Muscle of leg (tissue), 11 donors: ENCODE data around the gene B4GALT1. TPM values are rescaled to one million over a fixed set of nuclear protein-coding genes. Genes with fewer than 3 reads are reported as not detected.
"Not testable (repeated sequence)": the region's sequence is repeated elsewhere in the genome, so short reads cannot be mapped to it uniquely, and the experiment has no call there.

Experiments used
- DNase-seq: peaks from one replicate; pipeline ENCODE4 v3.0.0; 2013
- H3K27ac ChIP-seq: one replicate; pipeline ENCODE4 v1.5.1; 2013; ENCODE audit warnings: mild to moderate bottlenecking, low read length, control low read depth
- H3K27me3 ChIP-seq: one replicate; pipeline ENCODE4 v1.6.1; 2013; ENCODE audit warnings: low read length; ENCODE audit not compliant: control insufficient read depth, insufficient read depth
- H3K36me3 ChIP-seq: one replicate; pipeline ENCODE4 v1.6.1; 2013; ENCODE audit warnings: low read length; ENCODE audit not compliant: control insufficient read depth, insufficient read depth
- H3K4me1 ChIP-seq: one replicate; pipeline ENCODE4 v1.6.1; 2013; ENCODE audit warnings: low read length; ENCODE audit not compliant: control insufficient read depth, insufficient read depth
- H3K4me3 ChIP-seq: one replicate; pipeline ENCODE4 v1.5.1; 2013; ENCODE audit warnings: low read length, control low read depth
- H3K9me3 ChIP-seq: replicated peaks from 2 replicates; pipeline ENCODE4 v1.6.1; 2013; ENCODE audit warnings: low read depth, low read length; ENCODE audit not compliant: control insufficient read depth
- WGBS: methylation state at CpG from one replicate; pipeline ENCODE4 v1.1.5; 2013; ENCODE audit warnings: missing lambda C conversion rate; ENCODE audit not compliant: insufficient coverage; 5-methylcytosine and 5-hydroxymethylcytosine counted together
- polyA plus RNA-seq, 8 donors: library from polyadenylated mRNA; unstranded; fragments of 120-200 nt; gene quantifications; one replicate each; pipeline versions ENCODE4 v1.2.1 to v1.2.3, GENCODE V29; 2013; ENCODE audit warnings: inconsistent platforms in 1 of 8, low replicate concordance in 1 of 8; ENCODE audit not compliant: insufficient read length in 8 of 8, insufficient read depth in 1 of 8
- total RNA-seq: library from RNA; stranded (reverse); fragments of 120-200 nt; gene quantifications from one replicate; pipeline ENCODE4 v1.2.4, GENCODE V29; 2013

The B4GALT1 gene
- total and polyA plus RNA-seq, 9 donors: 14.6 to 62.7 (median 44.9) TPM

DNA sequence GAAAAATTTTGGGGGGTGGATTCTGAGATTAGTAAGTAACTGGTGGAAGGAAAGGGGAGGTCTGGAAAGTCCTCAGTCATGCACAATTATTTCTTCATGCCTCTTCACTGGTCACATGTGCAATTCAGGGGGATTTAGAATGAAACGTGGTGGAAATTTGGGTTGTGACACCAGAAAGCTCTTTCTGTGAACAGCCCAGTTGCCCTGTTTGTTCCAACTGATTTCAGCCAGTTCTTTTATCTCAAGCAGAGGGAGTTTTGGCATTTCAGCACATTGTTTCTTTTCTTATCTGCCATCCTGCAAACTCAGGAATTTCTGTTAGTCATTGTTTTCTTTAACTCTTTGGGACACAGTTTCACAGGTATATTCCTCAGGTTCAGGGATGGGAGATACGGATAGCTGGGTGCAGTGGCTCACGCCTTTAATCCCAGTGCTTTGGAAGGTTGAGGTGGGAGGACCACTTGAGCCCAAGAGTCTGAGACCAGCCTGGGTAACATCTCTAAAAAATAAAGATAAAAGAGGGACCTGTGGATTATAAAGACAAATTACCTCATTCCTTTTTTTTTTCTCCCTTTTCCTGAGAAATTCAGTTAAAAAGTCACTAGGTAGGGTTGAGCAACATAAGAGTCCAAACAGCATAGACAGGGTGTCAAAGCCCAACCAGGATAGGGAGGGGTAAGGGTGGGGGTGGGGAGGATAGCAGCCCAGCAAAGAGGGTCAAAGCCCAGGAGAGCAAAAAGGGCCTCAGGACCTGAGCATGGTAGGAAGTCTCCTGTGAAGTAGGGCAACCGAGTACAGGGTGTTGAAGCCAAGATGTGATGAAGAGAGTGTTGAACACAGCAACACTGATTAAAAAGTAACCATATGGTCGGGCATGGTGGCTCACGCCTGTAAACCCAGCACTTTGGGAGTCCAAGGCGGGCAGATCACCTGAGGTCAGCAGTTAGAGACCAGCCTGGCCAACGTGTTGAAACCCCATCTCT, 5.4 kb upstream of the B4GALT1 start:
- no peak overlapping the region for H3K27ac ChIP-seq
- no peaks in the 10 kb centered on the region for H3K27me3 ChIP-seq
- H3K4me3 ChIP-seq: no peak overlapping the region
- H3K9me3 ChIP-seq: no peaks in the 10 kb centered on the region
- H3K36me3 ChIP-seq: no peaks in the 10 kb centered on the region
- H3K4me1 ChIP-seq: peaks cover 21% of the 10 kb centered on the region
- no peak for DNase-seq
- 80% methylated on average over 7 of the region's 8 CpGs for WGBS

DNA sequence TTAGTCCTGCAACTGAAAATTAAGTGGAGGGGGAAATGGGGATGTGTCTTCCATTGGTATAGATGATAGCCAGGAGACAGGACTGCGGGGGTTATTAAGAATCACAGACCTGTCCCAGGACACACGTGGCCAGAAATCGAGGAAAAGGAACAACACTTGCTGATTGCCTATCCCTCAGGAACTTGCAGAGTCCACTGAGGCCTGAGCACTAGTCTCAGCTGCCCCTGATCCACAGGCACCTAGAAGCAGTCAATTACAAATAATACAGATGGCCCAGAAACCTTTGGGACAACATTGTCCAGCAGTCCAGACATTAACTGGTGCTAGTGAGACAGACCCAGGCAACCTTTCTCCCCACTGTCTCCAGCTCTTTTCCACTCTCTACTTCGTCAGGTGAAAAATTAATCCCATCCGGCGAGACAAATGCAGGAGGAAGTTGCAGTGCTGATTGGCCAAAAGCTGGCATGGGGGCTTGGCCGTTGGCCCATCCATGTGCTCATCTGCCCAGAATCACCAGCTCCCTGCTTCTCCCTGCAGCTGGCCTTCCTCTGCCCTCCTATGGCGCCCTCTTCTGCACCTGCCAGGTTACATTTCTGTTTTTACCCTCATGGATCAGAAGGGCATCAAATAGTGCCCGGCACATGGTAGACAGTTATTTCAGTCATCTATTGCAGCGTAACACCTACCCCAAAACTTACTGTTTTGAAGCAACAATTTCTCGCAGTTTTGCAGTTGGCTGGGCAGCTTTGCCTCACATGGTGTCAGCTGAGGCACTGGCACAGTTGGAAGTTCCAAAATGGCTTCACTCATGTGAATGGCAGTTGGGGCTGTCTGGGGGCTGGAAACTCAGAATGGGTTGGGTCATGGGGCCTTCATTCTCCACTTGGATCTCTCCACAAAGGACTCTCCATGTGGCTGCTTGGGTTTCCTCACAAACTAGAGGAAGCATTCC, 3.6 kb upstream of the B4GALT1 start:
- no peaks in the 10 kb centered on the region for H3K36me3 ChIP-seq
- H3K27ac ChIP-seq: no peak overlapping the region
- H3K4me3 ChIP-seq: no peak overlapping the region
- WGBS: 68% methylated on average over 10 of the region's 11 CpGs
- peaks cover 31% of the 10 kb centered on the region for H3K4me1 ChIP-seq
- H3K27me3 ChIP-seq: no peaks in the 10 kb centered on the region
- no peak for DNase-seq
- H3K9me3 ChIP-seq: no peaks in the 10 kb centered on the region

DNA sequence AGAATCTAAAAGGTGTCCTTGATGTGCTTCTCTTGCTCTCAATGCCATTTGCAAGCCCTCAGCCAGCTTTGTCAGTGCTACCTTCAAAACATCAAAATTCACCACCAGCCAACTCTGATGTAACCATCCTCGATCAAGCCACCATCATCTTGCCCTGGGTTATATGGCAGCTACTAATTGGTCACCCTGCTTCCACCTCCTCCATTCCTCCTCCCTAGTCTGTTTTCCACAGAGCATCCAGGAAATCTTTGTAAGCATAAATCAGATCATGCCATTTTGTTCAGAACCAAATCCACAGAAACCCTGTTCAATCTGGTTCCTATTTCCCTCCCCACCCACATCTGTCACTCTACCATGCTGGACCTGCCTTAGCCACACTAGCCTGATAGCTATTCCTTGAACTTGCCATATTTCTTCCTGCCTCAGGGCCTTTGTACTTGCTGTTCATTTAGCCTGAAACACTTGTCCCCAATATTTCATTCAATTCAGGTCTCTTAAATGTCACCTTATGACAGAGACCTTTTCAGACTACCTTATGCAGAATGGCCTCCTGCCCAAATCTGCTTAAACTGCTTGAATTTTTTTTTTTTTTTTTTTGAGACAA, 1.9 kb upstream of the B4GALT1 start:
- 78% methylated on average over 1 of the region's 1 CpG for WGBS
- Histone ChIP-seq H3K4me1 (peaks cover 45% of the 10 kb centered on the region), H3K36me3 (no peaks in the 10 kb centered on the region), H3K27ac (no peak overlapping the region), H3K9me3 (no peaks in the 10 kb centered on the region), H3K27me3 (no peaks in the 10 kb centered on the region), H3K4me3 (no peak overlapping the region)
- DNase-seq: no peak

DNA sequence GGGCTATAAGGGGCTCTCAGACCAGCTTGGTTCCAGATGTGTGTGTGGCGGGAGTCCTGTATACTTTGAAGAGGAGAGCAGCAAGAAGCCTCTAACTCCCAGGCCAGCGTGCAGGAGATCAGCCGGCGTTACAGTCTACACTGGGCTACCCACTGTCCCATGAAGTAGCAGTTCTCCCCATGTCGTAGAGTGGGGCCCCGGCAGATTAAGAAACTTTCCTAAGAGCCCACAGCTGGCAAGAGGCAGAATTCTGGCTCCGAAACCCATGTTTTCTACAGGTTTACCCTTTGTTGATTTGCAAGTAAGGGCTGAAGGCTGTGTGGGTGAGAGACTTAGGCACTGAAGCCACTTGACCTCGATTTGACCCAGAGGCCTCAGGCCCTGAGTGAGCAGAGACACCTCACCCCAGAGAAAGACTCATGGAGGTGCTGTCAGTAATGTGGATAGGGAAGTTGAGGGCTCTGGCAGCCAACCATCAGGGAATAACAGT, 881 bp upstream of the B4GALT1 start:
- Histone ChIP-seq H3K27ac (peak overlapping the region; percentile 93), H3K4me3 (peak overlapping the region; percentile 77), H3K9me3 (no peaks in the 10 kb centered on the region), H3K27me3 (no peaks in the 10 kb centered on the region), H3K4me1 (peaks cover 55% of the 10 kb centered on the region), H3K36me3 (no peaks in the 10 kb centered on the region)
- 28% methylated on average over 7 of the region's 8 CpGs for WGBS
- DNase-seq: no peak

DNA sequence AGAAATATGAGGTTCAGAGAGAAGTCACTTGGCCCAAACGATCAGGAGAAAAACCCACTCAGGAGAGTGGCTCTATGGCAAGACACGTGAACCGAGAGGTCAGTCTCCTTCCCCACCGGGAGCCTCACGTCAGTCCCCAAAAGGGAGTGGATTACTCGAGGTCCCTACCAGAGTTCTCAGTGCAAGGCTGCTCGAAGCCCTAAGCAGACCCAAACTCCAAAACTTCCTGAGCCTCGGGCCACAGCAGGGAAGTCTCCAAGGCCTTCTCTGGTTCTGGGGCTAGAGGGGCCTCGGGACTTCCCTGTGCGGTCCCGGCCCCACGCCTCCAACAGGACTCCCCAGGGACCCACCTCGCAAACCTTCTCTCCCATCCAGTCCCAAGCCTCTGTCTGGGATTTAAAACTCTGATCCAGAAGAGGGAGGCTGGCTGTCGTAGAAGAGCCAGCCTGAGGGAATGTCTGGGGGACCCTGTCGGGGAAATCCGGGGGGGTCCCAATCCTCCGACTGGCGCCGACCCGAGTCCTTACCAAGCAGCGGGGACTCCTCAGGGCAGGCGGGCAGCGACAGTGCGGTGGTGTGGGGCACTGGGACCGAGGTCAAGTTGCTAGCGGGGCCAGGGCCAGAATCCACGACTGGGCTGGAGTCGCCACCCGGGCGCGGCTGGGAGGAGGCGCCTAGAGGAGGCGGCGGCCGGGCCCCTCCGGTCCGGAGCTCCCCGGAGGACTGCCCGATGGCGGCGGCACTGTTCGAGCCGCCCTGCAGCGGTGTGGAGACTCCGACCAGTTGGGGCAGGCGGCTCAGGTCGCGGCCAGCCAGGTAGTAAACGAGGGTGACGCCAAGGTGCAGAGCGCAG, 679 bp downstream of the B4GALT1 start:
- DNase-seq: peak; percentile 63
- peaks cover 69% of the 10 kb centered on the region for H3K4me1 ChIP-seq
- H3K36me3 ChIP-seq: no peaks in the 10 kb centered on the region
- WGBS: 0% methylated on average over 44 of the region's 51 CpGs
- peak overlapping the region; percentile 95 for H3K4me3 ChIP-seq
- no peaks in the 10 kb centered on the region for H3K9me3 ChIP-seq
- peak overlapping the region; percentile 83 for H3K27ac ChIP-seq
- no peaks in the 10 kb centered on the region for H3K27me3 ChIP-seq

- Histone ChIP-seq H3K36me3 (no peaks in the 10 kb centered on the region), H3K4me1 (peaks cover 69% of the 10 kb centered on the region), H3K27me3 (no peaks in the 10 kb centered on the region), H3K4me3 (peak overlapping the region; percentile 95), H3K9me3 (no peaks in the 10 kb centered on the region), H3K27ac (peak overlapping the region; percentile 83)
- DNase-seq: peak; percentile 68
- no CpG with 5 or more reads among the region's 10 CpGs for WGBS
Measured at GRCh38 chr9:33165263-33166151, 1.6 kb downstream of the B4GALT1 start.

- Histone ChIP-seq H3K4me1 (peaks cover 69% of the 10 kb centered on the region), H3K27ac (peak overlapping the region; percentile 83), H3K4me3 (peak overlapping the region; percentile 95)
- WGBS: no CpG with 5 or more reads among the region's 7 CpGs
- DNase-seq, H3K27me3 ChIP-seq, H3K9me3 ChIP-seq, H3K36me3 ChIP-seq: not testable (repeated sequence)
Measured at GRCh38 chr9:33164921-33165262, 2.2 kb downstream of the B4GALT1 start.

DNA sequence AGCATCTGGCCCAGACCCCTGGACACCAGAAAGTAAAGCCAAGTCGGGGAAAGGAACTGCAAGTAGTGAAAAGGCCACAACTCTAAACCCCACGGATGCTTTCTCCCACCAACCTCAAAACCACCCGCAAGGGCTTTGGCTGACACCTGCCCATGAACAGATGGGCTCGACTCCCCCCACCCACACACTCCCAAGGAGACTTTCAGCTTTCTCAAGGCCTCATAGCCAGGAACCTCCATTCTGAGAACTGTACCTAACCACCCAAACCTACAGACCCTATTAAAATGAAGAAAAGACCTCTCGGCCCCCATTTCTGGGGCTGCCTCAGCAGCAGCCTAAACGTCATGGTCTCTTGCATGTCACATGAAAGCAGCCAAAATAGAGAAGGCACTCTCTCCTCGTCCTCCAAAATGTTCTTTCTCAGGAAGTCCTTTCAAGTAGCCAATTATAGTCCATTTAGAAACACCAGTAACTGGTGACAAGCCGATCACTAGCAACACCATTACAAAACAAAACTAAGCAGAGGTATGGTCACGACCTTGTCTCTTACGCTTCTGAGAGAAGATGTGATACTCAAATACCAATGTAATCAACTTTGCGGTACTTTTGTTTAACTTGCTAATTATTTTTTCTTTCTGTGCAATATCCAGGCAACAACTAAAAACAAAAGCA, 2.9 kb downstream of the B4GALT1 start:
- H3K4me3 ChIP-seq: no peak overlapping the region
- H3K27me3 ChIP-seq: no peaks in the 10 kb centered on the region
- peak overlapping the region; percentile 83 for H3K27ac ChIP-seq
- H3K9me3 ChIP-seq: no peaks in the 10 kb centered on the region
- WGBS: 30% methylated on average over 5 of the region's 11 CpGs
- DNase-seq: no peak
- peaks cover 75% of the 10 kb centered on the region for H3K4me1 ChIP-seq
- no peaks in the 10 kb centered on the region for H3K36me3 ChIP-seq
